DMS53 treated with DMSO at 0.1 percent for 48 hours (cell line): ENCODE data around the gene TBX1.

ENCODE experiments used
- DNase-seq: peaks from one replicate; lab custom pipeline; 2025; ENCODE audit not compliant: unreplicated experiment; lab: John Stamatoyannopoulos, UW

Gene TBX1

GRCh38 chr22:19809741-19810140 lies 49.2 kb downstream of the TBX1 start:
- DNase-seq: no peak

GRCh38 chr22:19810381-19811201 lies 50.0 kb downstream of the TBX1 start:
- no peak for DNase-seq

- no peak for DNase-seq
These were observed 50.6 kb downstream of the TBX1 start for GRCh38 chr22:19811211-19811621.

- DNase-seq: no peak
These were observed 51.5 kb downstream of the TBX1 start for GRCh38 chr22:19811811-19812771.

- DNase-seq: no peak
These were observed 52.3 kb downstream of the TBX1 start for GRCh38 chr22:19812910-19813309.

GRCh38 chr22:19814428-19814827 lies 53.9 kb downstream of the TBX1 start:
- DNase-seq: no peak

- DNase-seq: no peak
These were observed 54.7 kb downstream of the TBX1 start for GRCh38 chr22:19815093-19815822.

GRCh38 chr22:19815823-19816290 lies 55.3 kb downstream of the TBX1 start:
- DNase-seq: no peak

- DNase-seq: no peak
These were observed 56.0 kb downstream of the TBX1 start for GRCh38 chr22:19816372-19817119.
